Hypothalamus (tissue), 51 donors: Measurements from ENCODE around the gene SAMD13.

ENCODE experiments used
- DNase-seq, 51 donors: peaks; one replicate each; lab custom pipeline; 2025; lab: John Stamatoyannopoulos, UW

SAMD13 gene, protein sequence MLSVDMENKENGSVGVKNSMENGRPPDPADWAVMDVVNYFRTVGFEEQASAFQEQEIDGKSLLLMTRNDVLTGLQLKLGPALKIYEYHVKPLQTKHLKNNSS

DNA sequence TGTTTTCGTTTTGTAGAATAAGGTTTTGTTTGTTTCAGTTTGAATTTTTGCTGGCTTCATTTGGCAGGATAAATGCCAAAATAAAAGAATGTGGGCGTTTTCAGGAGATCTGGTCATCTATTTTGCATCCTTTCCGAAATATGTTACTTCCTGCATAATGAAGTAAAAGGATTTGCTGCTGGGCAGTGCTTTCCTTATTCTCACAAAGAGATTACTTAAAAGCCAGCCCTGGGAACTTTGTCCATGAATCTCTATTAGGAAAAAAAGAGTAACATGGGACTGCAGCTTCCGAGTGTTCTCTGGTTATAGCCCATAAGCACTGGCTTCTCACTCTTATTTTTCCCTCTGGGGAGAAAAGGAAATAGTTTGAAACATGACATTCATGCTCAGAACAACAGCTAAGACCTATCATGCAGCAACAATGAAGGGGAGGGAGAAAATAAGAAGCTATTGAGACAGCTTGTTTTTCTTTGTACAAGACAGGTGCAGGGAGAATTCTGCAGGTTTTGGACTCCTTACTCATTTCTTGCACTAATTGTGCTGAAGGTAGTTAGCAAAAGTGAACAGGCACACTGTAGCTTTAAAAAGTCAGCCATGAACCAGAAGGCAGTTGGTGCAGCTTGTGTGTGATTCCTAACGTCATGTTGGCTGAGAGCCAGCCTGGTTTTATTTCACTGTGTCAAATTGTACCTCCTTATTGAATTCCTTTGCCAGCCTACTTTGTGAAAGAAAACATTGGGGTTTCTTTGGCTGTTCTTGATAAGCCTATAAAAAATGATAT, at the start of gene SAMD13:
SAMD13 (plus strand) TSS at position 705 of the 781 bp plus-strand sequence. CDS start 1,527 bp downstream, outside the sequence.
- DNase-seq, result peak in 39 of 51 donors; percentile 2 to 90 (median 51)

DNA sequence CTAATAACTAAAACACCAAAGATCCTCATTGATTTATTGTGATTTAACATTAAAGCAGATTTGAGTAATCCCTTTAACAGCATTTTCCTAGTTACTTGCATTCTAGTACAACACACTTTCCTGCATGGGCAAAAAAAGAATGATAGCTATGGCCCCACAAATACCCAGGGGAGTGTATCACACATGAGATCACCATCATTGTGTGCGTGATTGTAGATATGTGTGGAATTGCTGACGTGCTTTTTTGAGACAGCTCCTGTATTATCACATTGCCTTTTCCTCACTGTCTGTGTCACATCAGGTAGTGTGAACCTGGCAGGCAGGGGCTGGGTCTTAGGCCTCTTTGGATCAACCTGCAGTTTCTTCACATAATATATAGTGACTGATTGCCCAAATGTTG, 48.5 kb upstream of the SAMD13 start:
- peak in 1 of 51 donors; percentile 6 for DNase-seq

DNA sequence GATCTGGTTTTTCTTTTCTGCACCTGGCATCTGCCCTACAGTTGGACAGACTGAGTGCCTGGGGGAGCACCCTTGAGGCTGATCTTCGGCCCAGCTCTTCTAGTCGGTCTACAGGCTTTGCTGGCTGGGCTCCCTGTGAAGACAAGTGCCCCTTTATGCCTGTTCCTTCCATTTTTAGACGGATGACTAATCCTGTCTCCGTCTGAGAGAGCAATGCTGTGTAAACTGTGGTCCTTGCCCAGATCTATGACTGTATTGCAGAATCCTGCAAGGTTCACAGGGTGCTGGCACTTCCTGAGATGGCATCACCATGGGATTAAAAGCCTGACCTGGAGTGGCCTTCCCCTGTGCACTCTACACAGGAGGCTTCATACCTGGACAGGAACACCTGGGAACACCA, 47.6 kb upstream of the SAMD13 start:
- DNase-seq, result peak in 44 of 51 donors; percentile 4 to 90 (median 66)

DNA sequence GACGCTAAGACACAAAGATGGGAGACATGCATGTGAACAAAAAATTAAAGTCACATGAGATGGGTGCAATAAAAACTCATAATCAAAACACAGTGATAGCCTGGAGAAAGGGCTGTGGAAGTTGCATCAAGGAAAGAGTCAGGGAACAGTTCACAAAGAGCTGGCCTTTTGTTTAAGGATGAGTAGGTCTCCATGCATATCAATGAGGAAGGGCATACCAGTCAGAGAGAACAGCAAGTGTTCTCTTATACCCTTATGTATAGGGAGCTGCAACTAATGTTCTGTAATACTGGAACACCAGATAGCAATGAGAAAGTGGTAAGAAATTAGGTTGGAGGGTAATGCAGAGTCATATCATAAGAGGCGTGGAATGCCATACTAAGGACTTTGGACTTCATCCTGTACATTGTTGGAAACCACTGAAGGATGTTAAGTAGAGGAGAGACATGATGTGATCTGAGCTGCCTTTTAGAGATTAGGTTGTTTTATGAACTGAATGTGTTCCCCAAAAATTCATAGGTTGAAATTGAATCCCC, 46.7 kb upstream of the SAMD13 start:
- DNase-seq, result no peak

DNA sequence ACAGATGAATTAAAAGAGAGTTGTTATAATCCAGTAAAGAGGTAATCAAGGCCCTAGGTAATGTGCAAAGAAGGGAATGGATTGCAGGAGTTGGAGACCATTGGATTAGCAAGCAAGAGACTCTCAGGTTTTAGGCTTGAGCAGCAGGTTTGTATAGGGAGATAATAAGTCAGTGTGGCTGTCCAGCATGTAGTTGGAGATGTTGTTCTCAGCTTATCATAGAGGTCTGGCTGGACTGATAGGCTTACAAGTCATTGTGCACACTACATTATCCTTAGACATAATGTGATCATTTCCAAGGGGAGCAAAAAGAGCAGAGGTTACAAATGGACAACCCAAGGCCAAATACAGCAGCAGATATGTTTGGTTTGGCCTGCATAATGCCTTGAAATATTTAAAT, 45.9 kb upstream of the SAMD13 start:
- DNase-seq, result no peak

DNA sequence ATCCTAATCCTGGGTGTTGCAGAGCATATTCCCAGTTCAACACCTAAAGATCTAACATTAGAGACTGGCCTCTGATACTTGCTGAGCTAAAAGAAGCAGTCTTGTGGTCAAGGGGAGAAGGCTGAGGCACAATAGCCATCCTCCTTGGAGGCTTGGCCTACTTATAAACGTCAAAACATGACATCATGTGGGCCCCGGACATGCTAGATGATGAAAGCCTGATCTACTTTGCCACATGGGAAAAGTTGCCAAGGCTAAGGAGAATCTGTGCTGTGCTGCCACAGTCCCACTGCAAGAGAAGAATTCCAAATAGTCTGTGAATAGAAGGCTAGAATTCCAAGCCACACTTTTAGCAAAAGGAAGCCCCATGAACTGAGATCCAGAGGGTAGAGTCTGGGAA, 43.9 kb upstream of the SAMD13 start:
- DNase-seq, result no peak

DNA sequence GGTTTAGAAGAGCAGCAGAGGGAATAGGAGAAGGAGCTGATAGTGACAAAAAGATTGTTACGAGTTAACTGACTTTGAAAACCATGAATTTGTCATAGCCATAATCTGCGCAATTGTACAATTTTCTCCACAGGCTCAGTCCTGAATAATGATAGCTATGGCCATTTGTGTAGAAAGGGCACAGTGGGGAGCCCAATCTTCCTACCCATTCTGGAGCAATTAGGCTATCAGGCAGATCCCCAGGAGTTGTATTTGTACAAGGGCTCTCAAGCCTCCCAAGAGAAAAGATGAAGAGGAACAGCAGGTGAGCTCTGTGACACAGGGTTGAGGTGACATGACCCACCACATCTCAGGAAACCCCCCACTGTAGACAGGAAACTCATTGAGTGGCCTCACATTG, 42.1 kb upstream of the SAMD13 start:
- no peak for DNase-seq

DNA sequence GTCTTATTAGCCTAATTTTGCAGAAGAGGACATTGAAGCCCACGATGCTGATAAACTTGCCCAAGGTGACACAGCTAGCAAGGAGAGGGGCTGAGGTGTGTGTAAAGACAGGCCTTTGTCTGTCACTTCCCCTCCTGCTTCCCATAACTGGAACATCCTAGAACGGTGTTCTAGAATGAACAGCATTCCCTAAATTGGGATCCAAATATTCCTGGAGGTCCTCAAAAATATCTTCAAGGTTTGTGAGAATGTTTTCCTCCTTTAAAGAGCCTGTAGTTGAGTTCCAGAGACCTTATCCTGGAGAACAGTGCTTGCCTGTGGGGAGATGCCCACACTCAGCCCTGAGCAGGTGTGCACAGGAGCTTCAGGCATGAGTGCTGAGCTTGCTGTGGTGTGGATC, 41.5 kb upstream of the SAMD13 start:
- no peak for DNase-seq

DNA sequence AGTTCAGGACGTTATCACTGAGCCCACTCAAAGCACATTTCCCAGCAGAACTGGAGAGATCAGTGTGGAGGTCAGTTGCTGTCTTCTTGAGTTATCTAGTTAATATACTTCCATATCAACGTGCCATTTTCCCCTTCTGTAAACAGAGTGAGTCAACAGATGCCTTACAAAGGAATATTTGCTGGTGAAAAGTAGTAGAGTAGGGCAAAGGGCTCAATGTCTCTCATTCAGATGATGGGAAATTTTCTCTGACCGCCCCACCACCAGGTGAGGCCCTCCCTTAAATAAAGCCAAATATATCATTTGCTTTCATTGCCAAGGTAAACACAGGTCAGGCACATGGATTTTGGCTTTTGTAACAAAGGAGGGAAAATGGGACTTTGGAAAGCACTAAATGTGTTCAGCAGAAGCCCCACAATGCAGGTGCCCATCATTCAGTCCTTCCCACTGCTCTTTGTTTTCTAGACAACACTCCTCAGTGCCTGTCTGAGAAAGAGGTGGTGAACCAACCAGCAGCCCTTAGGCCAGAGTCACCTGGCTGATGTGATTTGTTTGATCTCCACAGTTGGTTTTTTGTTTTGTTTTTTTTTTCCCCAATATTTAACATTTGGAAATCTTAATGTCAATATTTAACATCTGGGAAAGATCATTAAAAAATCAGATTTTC, 40.5 kb upstream of the SAMD13 start:
- DNase-seq, result no peak

DNA sequence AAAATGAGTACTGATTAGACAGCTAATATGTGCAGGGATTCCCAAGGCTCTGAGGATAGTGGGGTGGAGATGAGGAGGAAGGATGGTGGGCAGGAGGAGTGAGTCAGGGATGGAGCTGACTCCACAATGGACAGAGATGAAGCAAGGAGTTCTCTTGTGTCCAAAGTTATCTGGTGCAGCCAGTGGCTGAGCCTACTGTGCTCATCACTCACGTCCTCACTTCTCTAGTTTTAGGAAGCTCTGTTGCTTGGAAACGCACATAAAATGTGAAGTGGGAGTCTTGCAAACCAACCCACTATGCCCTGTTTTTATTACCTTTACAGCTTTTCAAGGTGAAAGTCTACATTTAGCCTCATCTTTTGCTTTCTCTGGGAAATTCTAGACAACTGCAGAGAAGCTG, 36.5 kb upstream of the SAMD13 start:
- peak in 1 of 51 donors; percentile 25 for DNase-seq

DNA sequence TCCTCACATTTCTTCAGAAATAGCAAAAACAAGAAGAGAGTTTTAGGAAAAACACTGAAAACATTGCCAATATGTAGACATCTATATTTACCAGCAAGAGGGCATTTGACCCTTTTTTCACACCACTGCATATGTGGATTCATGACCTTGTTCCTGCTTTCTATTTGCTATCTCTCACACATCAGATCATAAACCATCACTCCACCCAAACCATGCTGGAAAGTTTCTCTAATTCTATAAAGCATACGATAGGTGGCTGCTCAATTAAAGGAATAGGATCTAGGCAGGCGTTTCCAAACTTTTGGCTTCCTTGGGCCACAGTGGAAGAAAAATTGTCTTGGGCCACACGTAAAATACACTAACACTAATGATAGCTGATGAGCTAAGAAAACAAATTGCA, 35.6 kb upstream of the SAMD13 start:
- DNase-seq, result no peak

DNA sequence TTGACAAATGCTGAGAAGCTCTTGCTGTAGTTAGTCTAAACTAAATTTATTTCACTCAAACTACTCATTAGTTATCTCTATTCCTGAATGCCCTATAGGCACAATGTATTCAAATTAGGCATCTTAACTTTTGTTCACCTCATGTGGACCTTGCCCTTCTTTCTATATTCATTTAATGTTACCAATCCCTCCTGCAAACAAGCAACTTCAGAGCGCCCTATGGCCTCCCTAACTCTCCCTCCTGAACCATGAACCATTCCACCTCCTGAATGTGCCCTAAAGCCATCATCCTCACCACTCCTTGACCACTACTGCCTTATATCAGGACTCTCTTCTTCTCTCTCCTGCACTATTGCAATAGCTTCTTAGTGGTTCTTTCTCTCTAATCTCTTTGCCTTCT, 34.8 kb upstream of the SAMD13 start:
- no peak for DNase-seq

DNA sequence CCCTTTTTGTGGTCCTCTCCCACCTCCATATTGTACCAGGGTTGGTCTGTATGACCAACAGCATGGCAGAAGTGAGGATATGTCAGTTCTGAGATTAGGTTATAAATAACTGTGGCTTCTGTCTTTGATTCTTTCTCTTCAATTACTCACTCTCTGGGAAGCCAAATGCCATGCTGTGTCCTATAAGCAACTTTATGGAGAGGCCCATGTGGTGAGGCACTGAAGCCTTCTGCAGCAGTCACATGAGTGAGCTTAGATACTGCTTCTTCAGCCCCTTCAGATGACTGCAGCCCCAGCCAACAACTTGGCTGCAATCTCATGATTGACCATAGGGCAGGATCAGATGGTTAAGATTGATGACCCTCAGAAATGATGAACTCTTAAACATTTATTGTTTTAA, 34.0 kb upstream of the SAMD13 start:
- DNase-seq, result no peak

DNA sequence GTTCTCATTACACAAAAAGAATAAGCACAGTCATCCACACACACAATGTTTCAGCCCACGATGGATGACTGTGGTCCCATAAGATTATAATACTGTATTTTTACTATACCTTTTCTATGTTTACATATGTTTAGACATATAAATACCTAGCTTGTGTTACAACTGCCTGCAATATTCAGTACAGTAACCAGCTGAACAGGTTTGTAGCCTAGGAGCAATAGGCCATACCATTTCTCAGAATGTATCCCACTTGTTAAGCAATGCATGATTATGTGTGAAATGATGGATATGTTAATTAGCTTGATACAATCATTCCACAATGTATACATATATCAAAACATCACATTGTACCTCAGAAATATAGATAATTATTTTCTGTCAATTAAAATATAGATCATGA, 33.2 kb upstream of the SAMD13 start:
- no peak for DNase-seq

DNA sequence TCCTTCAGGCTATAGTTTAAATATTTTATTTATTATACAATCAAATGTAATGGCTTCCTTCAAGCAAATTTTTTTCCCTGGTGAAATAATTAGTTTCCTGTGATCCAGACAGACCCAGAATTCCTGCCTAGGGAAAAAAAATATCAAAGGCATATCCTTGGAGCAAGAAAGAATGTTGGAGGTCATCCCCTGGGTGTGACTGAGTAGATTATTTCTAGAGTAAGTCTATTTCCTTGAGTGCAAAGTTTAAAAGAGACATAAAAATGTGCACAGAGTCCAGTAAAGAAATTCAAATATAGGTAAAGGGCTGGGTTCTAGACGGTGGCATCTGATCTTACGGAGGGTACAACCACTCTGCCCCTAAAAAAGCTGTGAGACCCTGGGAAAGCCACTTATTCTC, 32.2 kb upstream of the SAMD13 start:
- no peak for DNase-seq

DNA sequence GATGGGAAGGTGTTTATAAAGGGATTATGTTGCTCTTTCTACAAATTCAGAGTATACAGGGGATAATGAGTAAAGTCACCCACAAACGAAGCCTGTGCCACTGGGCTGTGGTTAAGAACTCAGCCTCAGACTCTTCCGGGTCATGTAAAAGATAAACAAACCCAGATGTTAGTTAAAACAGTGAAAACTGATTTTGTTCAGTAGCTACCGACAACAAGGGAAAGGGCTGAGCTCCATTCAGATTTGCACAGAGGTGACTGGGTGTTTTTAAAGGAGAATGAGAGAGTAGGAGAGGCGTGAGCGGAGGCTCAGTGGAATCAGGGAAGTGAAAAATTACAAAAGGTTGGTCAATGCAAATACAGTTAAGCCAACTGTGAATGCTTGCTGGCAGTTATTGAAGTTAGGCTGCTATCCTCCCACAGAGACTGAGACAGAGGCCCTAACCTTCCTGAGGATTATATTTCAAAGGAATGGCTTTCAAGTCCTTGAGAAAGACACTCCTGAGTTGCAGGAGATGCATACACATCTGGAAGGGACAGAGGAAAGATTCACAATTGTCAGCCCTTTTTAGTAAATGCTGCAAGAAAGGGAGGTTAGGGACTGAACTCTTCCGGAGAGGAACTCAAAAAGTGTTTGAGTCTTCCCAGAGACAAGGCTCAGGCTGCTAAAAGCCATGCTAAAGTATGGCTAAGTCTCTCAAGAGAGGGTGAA, 29.9 kb upstream of the SAMD13 start:
- DNase-seq, result no peak

DNA sequence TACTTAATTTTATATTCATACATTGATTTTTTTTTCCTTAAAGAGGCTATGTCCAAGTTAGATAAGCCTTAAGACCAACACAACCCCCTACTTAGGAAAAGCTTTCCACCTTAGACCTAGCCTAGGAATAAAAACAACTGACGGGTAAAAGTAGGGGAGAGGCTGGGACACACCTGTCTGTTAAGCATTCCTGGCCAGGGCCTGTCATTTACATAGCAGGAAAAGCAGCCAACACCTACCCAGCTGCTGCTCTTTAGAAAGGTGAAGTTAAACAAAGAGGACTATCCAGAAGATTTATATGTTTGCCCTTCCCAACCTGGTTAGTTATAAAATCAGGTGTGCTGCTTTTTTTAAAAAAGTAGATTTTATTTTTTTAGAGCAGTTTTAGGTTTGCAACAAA, 29.1 kb upstream of the SAMD13 start:
- no peak for DNase-seq

DNA sequence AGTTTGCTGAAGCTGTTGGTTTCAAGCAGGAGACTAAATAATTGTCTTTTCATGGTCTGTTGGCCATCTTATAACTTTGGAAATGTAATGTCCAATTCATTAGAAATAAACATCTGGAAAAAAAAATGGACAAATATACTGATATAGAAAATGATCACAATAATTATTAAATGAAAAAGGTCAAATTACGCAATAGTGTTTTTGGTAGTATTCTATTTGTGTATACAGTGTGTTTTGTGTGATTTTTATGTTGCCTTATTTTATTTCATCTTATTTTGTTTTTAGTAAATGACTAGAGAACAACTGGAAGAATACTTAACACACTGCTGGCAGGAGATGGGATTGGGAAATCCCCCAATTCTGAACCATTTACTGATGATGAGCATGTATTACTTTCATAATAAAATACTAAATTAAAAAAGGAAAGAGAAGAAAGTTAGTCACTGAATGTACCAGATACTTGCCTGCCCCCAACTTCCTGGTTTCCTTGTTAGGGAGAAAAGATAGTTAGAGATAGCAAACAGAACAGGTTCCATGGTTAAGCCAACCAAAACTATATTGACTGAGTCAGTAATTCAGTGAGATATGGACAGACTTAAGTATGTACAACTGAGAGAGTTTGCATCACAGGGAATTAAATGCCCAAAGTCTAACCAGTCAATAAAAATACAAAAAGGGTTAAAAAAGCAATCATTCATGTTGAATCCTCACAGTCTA, 24.0 kb upstream of the SAMD13 start:
- no peak for DNase-seq

DNA sequence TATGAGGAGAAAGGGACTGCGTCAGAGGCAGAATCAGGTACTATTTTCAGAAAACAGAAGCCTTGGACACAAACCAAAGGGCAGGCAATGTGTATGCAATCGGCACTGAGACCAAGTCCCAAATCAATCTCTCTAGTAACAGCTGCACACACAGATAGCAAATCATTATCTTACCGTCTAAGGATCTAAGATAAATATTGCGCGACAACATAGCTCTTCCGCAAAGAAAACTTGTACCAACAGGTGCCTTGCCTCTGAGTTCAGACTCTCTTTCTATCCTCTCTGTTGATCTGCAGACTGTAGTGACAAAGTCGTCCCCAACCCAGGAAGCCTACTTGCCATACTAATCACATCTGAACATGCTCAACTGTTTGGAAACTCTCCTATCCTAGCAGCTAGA, 22.6 kb upstream of the SAMD13 start:
- no peak for DNase-seq

DNA sequence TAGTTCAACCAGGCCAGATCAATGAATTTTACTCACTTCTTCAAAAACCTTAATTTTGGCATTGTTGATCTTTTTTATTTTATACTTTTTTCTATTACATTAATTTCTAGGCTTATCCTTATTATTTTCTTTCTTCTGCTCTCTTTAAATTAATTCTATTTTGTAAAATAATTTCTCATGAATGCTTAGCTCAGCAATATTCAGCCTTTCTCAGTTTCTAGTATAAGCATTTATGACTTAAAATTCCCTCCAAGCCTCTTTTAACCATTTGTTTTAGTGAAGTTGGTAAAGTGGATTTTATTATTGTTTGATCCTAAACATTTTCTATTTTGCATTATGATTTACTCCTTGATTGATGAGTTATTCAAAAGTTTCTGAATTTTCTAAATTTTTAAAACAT, 20.6 kb upstream of the SAMD13 start:
- no peak for DNase-seq
